CD14-positive monocyte (primary cell): ENCODE data around the gene PDCD11. TPM values are rescaled to one million over a fixed set of nuclear protein-coding genes. Genes with fewer than 3 reads are reported as not detected.
A peak's percentile ranks its signal among the peaks of the same experiment; 100 is the strongest.

Experiments
- DNase-seq, 3 donors: peaks; one replicate each; pipeline ENCODE4 v3.0.0-alpha.2; 2011 to 2022
- H2AFZ ChIP-seq: 2 replicates; pipeline ENCODE4 v1.6.0; 2012; ENCODE audit warnings: mild to moderate bottlenecking, low read depth, low read length, inconsistent platforms; ENCODE audit not compliant: insufficient read depth, poor library complexity, severe bottlenecking
- H3K27ac ChIP-seq, 2 donors: 1 replicate in 1 of 2; 2 replicates in 1 of 2; pipeline ENCODE4 v1.5.1; 2012 to 2013; ENCODE audit warnings: low read length in 2 of 2, control low read depth in 1 of 2, inconsistent platforms in 1 of 2, low read depth in 1 of 2, mild to moderate bottlenecking in 1 of 2
- H3K27me3 ChIP-seq, 2 donors: one replicate each; pipeline versions ENCODE4 v1.6.0 to v1.6.1; 2011 to 2013; ENCODE audit warnings: low read length in 2 of 2; ENCODE audit not compliant: control insufficient read depth in 2 of 2, insufficient read depth in 2 of 2
- H3K36me3 ChIP-seq, 2 donors: replicated peaks in 1 of 2; 1 replicate in 1 of 2; 2 replicates in 1 of 2; pipeline versions ENCODE4 v1.5.1 to v1.6.1; 2012 to 2013; ENCODE audit warnings: low read length in 2 of 2, control low read depth in 1 of 2, inconsistent platforms in 1 of 2, mild to moderate bottlenecking in 1 of 2; ENCODE audit not compliant: insufficient read depth in 2 of 2, control insufficient read depth in 1 of 2
- H3K4me1 ChIP-seq, 2 donors: 1 replicate in 1 of 2; 2 replicates in 1 of 2; pipeline versions ENCODE4 v1.5.1 to v1.6.1; 2012 to 2013; ENCODE audit warnings: low read length in 2 of 2, control low read depth in 1 of 2, inconsistent platforms in 1 of 2, mild to moderate bottlenecking in 1 of 2, moderate library complexity in 1 of 2; ENCODE audit not compliant: insufficient read depth in 2 of 2, control insufficient read depth in 1 of 2
- H3K4me2 ChIP-seq: replicated peaks from 2 replicates; pipeline ENCODE3; 2012; ENCODE audit warnings: low read length, moderate library complexity, mild to moderate bottlenecking; ENCODE audit not compliant: poor library complexity, severe bottlenecking; ENCODE audit errors: extremely low read depth
- H3K4me3 ChIP-seq, 3 experiments: fragments of 200-600 bp in 1 of 3; sonication (generic) in 1 of 3; replicated peaks in 1 of 3; 1 replicate in 2 of 3; 2 replicates in 1 of 3; pipeline ENCODE4 v1.5.1; 2011 to 2013; ENCODE audit warnings: low read length in 3 of 3, mild to moderate bottlenecking in 3 of 3, control low read depth in 2 of 3, low read depth in 2 of 3, inconsistent platforms in 1 of 3, moderate library complexity in 1 of 3
- H3K79me2 ChIP-seq: 2 replicates; pipeline ENCODE4 v1.6.0; 2012; ENCODE audit warnings: mild to moderate bottlenecking, control low read depth, inconsistent platforms, low read length, moderate library complexity; ENCODE audit not compliant: insufficient read depth
- H3K9ac ChIP-seq: 2 replicates; pipeline ENCODE4 v1.6.0; 2017; ENCODE audit warnings: low read length, mild to moderate bottlenecking; ENCODE audit not compliant: insufficient read depth, poor library complexity, severe bottlenecking
- H3K9me3 ChIP-seq, 2 donors: replicated peaks in 1 of 2; 1 replicate in 1 of 2; 2 replicates in 1 of 2; pipeline versions ENCODE4 v1.5.1 to v1.6.1; 2012 to 2013; ENCODE audit warnings: low read length in 2 of 2, control low read depth in 1 of 2; ENCODE audit not compliant: control insufficient read depth in 1 of 2, insufficient read depth in 1 of 2
- H4K20me1 ChIP-seq: 2 replicates; pipeline ENCODE4 v1.6.0; 2012; ENCODE audit warnings: mild to moderate bottlenecking, low read length, control low read depth, moderate library complexity; ENCODE audit not compliant: insufficient read depth
- H3K27ac Mint-ChIP-seq, 7 donors: one replicate each; pipeline ENCODE4 v1.8.0; 2020; ENCODE audit warnings: mild to moderate bottlenecking in 7 of 7, mixed read lengths in 7 of 7, moderate library complexity in 6 of 7, inconsistent platforms in 2 of 7
- H3K27me3 Mint-ChIP-seq, 3 donors: one replicate each; pipeline ENCODE4 v1.8.0; 2021 to 2022; ENCODE audit warnings: low read depth in 3 of 3, mild to moderate bottlenecking in 3 of 3, mixed read lengths in 3 of 3, moderate library complexity in 3 of 3, inconsistent platforms in 1 of 3
- H3K36me3 Mint-ChIP-seq, 2 donors: one replicate each; pipeline ENCODE4 v1.8.0; 2020; ENCODE audit warnings: mixed read lengths in 2 of 2, inconsistent platforms in 1 of 2, mild to moderate bottlenecking in 1 of 2
- H3K4me1 Mint-ChIP-seq: one replicate; pipeline ENCODE4 v1.8.0; 2020; ENCODE audit warnings: mild to moderate bottlenecking, mixed read lengths
- H3K4me3 Mint-ChIP-seq, 2 donors: one replicate each; pipeline ENCODE4 v1.8.0; 2020; ENCODE audit warnings: mild to moderate bottlenecking in 2 of 2, mixed read lengths in 2 of 2, moderate library complexity in 1 of 2
- H3K9me3 Mint-ChIP-seq, 7 donors: one replicate each; pipeline ENCODE4 v1.8.0; 2020 to 2022; ENCODE audit warnings: mixed read lengths in 7 of 7, mild to moderate bottlenecking in 6 of 7, moderate library complexity in 6 of 7, inconsistent platforms in 2 of 7
- WGBS: methylation state at CpG from one replicate; pipeline ENCODE4 v1.1.5; 2013; ENCODE audit warnings: missing lambda C conversion rate; ENCODE audit not compliant: insufficient coverage; 5-methylcytosine and 5-hydroxymethylcytosine counted together
- intact Hi-C, 2 donors: fragments of 100-400 bp; cut with micrococcal nuclease; formaldehyde crosslinking; loops; one replicate each; pipeline versions ENCODE4 v1.15.0 to v1.15.1; 2023
- polyA plus RNA-seq, 3 donors: library from polyadenylated mRNA; depleted of rRNA in 1 of 3; unstranded in 2 of 3; stranded (reverse) in 1 of 3; fragments of 300-500 nt in 2 of 3; fragments of >200 nt in 1 of 3; fragmentation: Illumina TruSeq in 2 of 3; gene quantifications; 1 replicate in 2 of 3; 2 replicates in 1 of 3; pipeline ENCODE4 v1.2.3, GENCODE V29; 2012 to 2021
- TF ChIP-seq, protein P1 (sequence below): fragments of 200-600 bp; IDR thresholded peaks from one replicate; pipeline ENCODE4 v1.8.0; 2022; ENCODE audit warnings: antibody characterized with exemption, mild to moderate bottlenecking

Gene PDCD11
- polyA plus RNA-seq, 3 donors, result 2.9 to 9.7 (median 3.3) TPM

- 98% methylated on average over 10 of the region's 14 CpGs for WGBS
- no peaks in the 10 kb centered on the region for H3K9me3 ChIP-seq
- no peaks in the 10 kb centered on the region for H3K27me3 ChIP-seq
- H3K4me1 ChIP-seq, result no peaks in the 10 kb centered on the region
- peaks cover 80 to 98% of the 10 kb centered on the region in 2 donors for H3K36me3 ChIP-seq
- H3K9me3 Mint-ChIP-seq, result no peaks in the 10 kb centered on the region
- no peaks in the 10 kb centered on the region for H3K79me2 ChIP-seq
- no peak overlapping the region for H2AFZ ChIP-seq
- H3K4me3 Mint-ChIP-seq, result no peak overlapping the region
- peaks cover 10% of the 10 kb centered on the region for H3K4me1 Mint-ChIP-seq
- peaks cover 83 to 92% of the 10 kb centered on the region in 2 donors for H3K36me3 Mint-ChIP-seq
- no peak overlapping the region for H3K4me2 ChIP-seq
- H3K27ac ChIP-seq, result no peak overlapping the region
- no peak overlapping the region for H3K4me3 ChIP-seq
- peaks cover 39% of the 10 kb centered on the region for H4K20me1 ChIP-seq
- no peak for DNase-seq
- peaks cover 0 to 2% (median 0%) of the 10 kb centered on the region in 3 donors for H3K27me3 Mint-ChIP-seq
- H3K27ac Mint-ChIP-seq, result peak overlapping the region in 2 of 7 donors; percentile 30 to 47
- intact Hi-C loops, result no loop called here
- TF ChIP-seq, protein P1, sequence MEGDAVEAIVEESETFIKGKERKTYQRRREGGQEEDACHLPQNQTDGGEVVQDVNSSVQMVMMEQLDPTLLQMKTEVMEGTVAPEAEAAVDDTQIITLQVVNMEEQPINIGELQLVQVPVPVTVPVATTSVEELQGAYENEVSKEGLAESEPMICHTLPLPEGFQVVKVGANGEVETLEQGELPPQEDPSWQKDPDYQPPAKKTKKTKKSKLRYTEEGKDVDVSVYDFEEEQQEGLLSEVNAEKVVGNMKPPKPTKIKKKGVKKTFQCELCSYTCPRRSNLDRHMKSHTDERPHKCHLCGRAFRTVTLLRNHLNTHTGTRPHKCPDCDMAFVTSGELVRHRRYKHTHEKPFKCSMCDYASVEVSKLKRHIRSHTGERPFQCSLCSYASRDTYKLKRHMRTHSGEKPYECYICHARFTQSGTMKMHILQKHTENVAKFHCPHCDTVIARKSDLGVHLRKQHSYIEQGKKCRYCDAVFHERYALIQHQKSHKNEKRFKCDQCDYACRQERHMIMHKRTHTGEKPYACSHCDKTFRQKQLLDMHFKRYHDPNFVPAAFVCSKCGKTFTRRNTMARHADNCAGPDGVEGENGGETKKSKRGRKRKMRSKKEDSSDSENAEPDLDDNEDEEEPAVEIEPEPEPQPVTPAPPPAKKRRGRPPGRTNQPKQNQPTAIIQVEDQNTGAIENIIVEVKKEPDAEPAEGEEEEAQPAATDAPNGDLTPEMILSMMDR, result no peak
- H3K9ac ChIP-seq, result no peak overlapping the region
Observed at GRCh38 chr10:103440416-103440815, 44.0 kb downstream of the PDCD11 start.

- no peak for DNase-seq
- Histone ChIP-seq H3K4me3 (no peak overlapping the region), H3K27ac (no peak overlapping the region), H4K20me1 (peaks cover 47% of the 10 kb centered on the region), H3K4me2 (no peak overlapping the region), H3K79me2 (peaks cover 2% of the 10 kb centered on the region), H3K9ac (no peak overlapping the region), H2AFZ (no peak overlapping the region), H3K9me3 (no peaks in the 10 kb centered on the region), H3K36me3 (peaks cover 83 to 98% of the 10 kb centered on the region in 2 donors), H3K27me3 (no peaks in the 10 kb centered on the region), H3K4me1 (no peaks in the 10 kb centered on the region)
- no peak overlapping the region for H3K4me3 Mint-ChIP-seq
- intact Hi-C loops, result no loop called here
- H3K4me1 Mint-ChIP-seq, result peaks cover 10% of the 10 kb centered on the region
- peaks cover 89 to 94% of the 10 kb centered on the region in 2 donors for H3K36me3 Mint-ChIP-seq
- no peaks in the 10 kb centered on the region for H3K9me3 Mint-ChIP-seq
- TF ChIP-seq, protein P1, result no peak
- H3K27me3 Mint-ChIP-seq, result peaks cover 0 to 2% (median 0%) of the 10 kb centered on the region in 3 donors
- peak overlapping the region in 1 of 7 donors; percentile 60 for H3K27ac Mint-ChIP-seq
- no CpG with 5 or more reads among the region's 8 CpGs for WGBS
Observed at GRCh38 chr10:103441206-103441605, 44.8 kb downstream of the PDCD11 start.
